Fibroblast of skin of left quadriceps (primary cell): Measurements from ENCODE around the gene KCNQ2.

ENCODE experiments used
- DNase-seq, 2 experiments: peaks; one replicate each; pipeline ENCODE4 v3.0.0-alpha.2; 2013; ENCODE audit warnings: low read depth in 2 of 2

Gene KCNQ2

DNA sequence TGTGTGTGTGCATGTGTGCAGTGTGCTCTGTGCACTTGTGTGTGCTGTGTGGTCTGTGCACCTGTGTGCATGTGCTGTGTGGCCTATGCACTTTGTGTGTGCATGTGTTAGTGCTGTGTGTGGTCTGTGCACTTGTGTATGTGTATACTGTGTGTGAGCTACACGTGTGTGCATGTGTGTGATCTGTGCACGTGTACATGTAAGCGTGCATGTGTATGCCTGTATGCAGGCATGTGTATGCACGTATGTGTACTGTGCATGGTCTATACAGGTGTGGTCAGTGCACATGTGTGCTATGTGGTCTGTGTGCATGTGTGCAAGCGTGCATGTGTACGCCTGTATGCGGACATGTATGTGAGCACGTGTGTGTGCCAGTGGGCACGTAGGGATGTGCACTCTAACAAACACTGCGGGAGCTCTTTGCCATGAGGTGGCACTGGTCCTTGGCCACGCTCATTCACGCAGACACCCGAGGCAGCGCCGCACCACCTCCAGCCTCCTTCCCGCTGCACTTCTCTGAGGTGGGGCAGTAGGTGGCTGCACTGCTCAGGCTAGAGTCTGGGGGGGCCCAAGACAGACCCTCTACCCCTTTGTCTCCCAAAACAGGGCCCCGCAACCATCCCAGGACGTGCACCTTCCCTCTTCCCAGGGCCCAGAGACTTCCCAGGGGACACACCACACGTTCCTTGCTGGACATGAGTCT is 68.9 kb downstream of the KCNQ2 start:
- DNase-seq = no peak

DNA sequence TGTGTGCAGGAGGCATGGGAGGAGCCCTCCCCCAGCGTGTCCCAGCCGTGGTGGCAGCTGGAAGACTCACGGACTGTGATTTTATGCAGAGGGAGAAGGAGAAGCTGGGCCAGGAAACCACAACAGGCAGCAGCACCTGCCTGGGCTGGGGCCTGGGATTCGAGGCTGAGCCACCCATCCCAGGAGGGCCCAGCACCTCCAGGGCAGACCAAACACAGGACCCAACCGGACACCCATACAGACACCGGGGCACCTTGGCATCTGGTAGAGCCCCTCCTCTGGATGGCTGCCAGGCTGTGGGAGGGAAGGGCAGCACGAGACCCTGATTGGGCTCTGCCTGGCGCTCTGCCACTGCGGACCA is 69.6 kb downstream of the KCNQ2 start:
- DNase-seq = no peak

DNA sequence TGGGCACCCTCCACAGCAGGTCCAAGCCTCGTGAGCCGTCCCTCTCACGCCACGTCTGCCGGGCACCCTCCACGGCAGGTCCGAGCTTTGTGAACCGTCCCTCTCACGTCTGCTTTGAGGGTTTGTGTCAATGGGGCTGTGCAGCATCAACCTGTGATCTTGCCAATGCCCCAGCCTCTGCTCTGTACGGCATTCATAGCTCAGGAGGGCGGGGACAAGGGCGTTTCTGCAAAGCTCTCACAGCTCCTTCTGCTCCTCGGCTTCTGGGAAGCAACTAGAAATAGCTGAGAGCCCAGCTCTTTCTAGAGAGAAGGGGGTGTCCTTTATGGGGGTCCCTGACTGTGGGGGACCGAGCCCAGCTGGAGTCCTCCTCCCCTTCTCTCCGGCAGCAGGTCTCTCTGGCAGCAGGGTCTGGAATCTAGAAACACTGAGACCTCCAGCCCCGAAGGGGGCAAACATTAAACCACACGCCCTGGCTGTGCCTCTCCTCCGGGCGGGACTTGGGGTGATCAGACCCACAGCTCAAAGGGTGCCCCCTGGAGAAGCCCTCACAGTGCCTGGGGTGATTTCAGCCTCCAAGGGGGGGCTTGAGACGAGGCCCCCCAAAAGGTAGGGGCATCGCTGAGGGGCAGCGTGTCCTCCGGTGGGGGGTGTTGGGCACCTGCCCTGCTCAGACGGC is 70.1 kb downstream of the KCNQ2 start:
- DNase-seq = no peak

DNA sequence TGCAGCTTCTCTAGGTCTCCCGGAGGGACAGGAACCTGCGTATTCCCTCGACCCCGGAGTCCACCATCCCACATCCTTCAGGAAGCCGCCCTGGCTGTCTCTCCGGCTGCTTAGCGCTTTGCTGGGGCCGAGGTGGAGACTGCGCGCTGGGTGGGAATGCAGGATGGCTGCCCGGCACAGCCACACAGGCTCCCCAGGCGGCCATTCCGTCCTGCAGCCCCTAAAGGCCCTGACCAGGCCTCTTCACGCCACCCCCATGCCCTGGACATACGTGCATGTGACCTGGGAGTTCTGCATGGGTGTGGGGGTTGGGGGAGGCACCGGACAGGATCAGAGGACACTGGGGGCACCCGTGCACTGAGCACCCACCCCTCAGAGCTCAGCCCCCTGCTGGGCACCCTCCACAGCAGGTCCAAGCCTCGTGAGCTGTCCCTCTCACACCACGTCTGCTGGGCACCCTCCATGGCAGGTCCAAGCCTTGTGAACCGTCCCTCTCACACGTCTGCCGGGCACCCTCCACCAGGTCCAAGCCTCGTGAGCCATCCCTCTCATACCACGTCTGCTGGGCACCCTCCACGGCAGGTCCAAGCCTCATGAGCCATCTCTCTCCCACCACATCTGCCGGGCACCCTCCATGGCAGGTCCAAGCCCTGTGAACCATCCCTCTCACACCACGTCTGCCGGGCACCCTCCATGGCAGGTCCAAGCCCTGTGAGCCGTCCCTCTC is 70.9 kb downstream of the KCNQ2 start:
- DNase-seq = no peak

DNA sequence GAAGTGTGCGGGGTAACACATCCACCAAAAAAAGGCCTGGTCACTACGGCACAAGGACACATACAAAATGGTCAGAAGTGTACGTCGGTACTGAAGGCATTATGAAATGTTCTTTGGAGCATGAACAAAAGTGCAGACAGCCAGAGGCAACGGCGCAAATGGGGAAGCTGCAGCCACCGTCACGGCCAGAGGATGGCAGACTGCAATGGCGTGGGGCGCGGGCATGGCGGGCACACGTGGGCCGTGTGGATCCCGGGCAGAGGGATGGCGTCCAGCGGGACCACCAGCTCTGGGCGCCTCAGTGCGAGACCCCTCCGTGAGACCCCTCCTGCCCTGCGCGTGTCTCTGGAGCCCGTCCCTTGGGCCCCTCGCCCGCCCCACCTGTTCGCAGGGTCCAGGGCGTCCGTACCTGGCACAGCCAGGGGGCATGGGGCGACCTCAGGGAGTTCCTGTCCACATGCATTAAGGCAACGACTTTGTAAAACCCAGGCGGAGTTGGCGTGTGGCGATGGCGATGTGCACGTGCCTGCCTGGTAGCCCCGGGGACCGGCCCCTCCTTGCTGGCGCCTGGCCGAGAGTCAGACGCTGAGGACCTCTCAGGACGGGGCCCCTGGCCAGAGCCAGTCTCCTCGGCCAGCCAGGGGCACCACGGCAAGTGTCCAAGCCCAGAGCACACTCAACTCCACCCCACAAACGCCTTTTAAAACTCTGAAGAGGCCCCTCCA is 71.8 kb downstream of the KCNQ2 start:
- no peak for DNase-seq

DNA sequence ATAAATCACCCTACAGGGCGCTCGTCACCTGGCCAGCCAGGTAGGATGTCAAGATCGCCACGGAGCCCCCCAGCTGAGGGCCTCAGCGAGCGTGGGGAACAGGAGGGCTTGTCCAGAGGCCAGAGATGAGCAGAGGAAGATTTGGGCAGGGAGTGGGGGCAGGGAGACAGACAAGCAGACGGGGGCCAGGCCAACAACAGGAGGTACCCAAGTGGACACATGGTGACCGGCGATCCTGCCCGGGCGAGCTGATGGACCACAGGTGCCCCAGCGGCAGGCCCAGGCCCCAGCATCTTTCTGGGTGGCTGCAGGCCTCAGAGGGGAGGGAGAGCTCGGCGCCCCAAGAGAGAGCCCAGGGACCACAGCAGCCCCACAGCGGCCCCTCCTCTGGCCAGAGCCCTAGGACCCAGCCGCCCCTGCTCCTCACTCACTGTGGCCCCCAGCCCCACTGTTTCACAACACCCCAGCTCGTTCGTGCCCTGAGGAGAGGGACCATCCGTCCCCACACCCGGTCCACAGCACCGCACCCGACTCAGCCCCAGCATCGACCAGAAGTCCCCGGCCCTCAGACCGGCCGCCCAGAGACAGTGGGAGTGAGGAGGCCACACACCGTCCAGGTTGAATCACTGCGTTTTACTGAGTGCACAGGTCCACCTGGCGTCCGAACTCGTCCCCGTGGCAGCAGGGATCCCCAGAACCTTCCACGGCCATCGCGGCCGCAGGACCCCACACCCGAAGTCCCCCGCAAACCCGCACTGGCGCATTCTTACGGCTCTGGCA is 72.7 kb downstream of the KCNQ2 start:
- no peak for DNase-seq

DNA sequence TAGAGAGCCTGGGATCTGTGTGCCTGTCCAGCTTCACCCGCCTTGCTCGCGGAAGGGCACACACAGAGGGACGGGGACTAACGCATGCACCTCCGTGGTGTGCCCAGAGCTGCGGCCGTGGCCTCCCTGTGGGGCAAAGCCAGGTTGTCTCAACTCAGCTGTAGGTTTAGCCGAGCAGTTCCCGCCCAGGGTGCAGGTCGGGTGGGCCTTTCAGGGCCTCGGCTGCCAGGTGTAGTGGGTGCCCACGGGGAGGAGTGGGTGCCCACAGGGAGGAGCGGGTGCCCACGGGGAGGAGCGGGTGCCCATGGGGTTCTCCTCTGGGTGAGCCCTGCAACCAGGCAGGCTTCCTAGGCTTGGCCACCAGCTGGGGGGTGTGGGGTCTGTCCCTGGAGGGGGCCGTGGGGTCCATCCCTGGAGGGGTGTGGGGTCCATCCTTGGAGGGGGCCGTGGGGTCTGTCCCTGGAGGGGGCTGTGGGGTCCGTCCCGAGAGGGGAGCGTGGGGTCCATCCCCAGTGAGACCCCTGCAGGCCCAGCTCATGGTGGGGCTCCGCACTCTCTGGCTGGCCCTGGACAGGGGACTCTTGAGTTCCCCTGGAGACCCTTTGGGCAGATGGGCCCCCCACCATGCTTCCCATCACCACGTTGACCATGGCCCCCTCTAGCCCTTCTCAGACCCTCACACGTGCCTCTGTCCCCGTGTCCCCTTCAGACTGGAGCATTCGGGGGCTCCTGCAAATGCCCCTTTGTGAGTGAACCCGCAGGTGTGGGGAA is 73.5 kb downstream of the KCNQ2 start:
- DNase-seq = no peak

DNA sequence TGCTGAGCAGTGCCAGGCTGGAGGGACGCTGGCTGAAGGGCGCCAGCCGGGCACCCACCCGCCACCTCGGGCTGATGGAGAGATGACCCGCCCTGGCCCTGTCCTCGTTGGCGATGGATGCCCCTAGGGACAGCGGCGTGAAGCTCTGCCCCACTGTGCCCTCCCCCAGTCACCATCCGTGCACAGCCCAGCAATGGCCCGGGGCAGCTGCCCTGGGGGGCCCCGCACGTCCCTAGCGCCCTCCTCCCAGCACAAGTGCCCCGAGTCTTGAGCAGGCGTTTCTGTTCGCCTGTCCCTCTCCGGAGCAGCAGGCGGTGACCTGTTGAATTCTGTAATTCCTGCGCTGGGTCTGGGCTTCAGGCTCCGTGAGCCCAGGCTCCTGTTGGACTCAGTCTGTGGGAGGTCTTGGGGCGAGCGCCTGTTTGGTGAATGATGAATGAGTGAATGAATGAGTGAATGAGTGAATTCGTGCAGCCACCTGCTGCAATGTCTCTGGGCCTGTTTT is 74.5 kb downstream of the KCNQ2 start:
- no peak for DNase-seq

DNA sequence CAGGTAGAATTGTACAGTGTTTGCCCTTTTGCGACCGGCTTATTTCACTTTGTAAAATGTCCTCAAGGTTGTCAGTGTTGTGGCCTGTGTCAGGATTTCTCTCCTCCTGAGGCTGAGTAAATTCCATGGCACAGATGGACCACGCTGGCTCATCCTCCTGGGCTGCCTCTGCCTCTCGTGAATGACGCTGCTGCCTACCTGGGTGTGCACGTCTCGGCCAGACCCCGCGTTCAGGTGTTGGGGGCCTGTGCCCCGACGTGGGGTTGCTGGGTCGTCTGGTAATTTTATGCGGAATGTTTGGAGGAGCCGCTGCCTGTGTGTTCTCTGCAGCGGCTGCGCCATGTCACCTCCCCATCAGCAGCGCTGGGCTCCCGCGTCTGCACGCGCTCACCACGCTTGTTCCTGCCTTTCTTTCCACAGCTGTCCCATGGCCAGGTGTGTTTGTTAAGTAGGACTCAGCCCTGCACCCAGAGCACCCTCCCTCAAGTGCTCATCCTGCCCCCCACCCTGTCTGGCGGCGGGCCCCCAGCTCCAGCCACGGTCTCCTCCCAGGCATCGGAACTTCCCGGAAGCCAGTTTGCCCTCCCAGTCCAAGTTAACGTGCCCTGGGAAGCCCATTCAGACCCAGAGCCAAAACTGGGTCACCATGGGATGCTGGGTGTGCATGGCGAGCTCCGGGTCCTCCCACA is 75.2 kb downstream of the KCNQ2 start:
- no peak for DNase-seq

DNA sequence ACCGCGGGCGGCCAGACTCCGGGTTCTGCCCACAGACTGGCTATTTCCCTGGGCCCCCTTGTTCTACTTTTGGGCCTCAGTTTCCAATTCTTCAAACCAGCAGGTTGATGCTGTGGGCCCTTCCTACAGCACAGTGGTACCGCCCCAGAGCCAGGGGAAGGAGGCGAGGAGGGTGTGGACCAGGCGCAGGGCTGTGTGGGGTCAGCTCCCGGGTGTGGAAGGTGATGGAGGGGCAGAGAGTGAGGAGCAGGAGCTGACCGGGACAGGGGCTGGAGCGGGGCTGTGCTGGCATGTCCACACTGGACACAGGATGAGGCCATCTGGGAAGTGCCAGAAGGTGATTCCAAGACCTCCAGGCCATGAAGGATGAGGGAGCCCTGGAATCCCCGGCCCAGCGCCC is 76.2 kb downstream of the KCNQ2 start:
- DNase-seq = no peak

DNA sequence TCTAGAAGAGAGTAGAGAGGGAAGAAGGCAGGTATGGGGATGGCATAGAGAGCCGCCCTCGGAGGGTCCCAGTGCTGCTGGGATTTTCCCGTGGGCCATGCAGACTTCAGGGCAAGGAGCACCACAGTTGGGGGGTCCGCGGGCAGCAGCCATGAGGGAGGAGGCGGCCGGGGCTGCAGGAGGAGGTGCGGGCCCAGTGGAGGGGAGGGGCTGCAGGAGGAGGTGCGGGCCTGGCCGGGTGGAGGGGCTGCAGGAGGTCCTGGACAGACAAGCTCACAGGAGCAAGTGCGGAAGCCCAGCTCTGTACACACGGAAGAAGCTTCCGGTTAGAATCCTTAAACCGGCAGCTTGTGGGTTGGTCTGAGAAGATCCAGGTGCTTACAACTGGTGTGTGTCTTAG is 76.7 kb downstream of the KCNQ2 start:
- DNase-seq = no peak

DNA sequence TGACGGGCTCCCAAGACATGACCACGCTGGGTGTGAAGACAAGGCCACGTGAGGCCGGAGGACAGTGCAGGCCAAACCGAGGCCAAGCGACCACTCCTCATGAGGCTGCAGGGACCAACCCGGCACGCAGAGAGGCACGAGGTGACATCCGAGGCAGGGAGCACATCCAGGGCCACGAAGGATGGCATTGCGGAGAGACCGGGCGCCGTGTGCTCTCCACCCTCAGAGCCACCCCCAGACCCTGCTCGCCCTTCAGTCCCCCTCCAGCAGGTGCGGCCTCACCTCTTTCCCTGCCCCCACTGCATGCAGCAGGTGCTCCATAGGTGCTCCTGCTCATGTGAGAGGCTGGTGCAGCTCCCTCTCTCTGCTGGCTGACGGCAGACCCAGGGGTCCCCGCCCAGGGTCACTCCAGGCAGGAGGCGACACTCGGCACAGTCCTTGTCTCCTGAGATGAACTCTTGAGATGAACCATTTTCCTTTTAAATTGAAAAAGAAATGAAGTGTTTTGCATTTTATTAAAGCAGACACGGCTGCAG is 77.5 kb downstream of the KCNQ2 start:
- no peak for DNase-seq

DNA sequence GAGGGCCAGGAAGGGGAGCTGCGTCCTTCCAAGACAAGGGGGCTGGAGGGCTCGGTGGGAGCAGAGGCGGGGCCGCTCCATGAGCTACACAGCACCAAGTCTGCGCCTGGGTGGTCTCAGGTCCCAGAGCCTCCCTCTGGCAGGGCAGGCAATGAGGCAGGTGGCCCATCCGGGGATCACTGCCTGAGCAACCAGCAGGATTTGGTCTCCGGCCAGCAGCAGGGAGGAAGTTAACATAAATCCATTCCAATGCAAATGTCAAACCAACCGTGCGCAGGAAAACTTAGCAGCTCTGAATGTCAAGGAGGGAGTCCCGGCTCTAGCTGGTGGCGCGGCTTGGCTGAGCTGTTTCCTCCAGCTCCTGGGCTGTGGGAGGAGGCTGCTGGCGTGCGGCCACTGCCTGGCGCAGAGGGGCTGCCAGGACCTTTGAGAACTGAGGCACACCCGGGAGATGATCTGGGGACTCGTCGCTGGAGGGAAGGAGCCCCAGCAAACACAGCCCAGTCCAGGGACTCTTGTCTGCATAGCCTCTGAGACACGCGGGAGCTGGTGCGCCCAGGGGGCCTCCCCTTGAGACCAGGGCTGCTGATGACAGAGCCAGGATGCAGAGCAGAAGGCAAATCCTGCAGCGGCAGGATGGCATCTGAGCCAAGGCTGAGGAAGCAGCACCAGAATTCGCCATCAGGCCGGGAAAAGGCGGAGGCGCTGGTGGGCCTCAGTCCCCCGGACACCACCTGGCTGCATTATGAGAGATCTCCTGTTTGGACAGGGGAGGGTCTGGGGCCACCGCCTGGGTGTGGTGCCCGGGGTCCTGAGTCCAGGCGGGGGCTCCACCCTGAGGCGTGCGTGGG is 78.2 kb downstream of the KCNQ2 start:
- DNase-seq = no peak

DNA sequence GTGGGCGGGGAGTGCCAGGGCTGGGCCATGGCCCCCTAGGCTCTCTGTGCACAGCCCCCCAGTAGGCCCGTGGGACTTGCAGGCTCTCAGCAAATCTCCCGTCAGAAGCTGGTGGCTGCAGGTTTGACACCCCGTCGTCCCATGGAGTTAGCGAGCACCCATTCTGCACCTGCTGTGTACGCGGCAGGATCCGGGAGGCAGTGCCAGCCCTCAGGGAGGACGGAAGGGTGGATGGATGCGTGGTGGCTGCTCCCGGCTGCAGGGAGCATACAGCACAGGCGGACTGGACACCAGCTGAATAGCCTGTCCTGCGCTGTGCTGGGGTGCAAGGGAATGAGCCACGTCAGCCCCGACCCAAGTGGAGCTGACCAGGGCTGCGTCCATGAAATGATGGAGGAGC is 78.9 kb downstream of the KCNQ2 start:
- DNase-seq = no peak

DNA sequence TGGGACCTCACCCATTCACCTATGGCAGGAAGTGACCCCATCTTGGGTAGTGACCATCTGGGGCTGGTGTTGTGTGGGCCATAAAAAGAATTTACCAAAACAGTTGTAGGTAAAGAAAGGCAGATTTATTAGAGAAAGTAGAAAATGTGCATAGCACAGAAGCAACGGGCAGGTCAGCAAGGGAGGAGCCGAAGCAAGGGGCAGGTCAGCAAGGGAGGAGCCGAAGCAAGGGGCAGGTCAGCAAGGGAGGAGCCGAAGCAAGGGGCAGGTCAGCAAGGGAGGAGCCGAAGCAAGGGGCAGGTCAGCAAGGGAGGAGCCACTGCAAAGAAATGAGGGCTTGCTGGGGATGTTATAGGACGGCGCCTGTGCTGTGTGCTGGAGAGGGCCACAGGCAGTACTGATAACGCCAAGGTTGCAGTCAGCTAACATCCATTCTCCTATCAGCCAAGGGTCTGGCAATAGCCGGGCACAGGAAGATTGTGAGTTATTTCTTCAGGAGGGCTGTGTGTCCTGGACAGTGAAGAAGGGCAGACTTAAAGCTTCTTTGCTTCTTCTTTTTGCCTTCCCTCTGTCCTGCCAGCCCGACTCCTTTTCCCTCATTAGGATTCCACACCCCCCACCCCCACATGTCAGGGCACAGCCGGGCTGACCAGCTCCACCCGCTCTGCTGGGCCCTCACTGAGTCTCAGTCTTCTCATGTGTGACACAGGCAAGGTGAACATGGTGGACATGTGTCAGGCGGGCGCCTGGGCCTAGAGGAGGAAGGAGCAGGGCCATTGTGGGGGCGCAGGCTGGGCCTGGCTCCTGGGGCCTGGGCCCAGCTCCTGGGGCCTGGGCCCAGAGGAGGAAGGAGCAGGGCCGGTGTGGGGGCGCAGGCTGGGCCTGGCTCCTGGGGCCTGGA is 79.7 kb downstream of the KCNQ2 start:
- no peak for DNase-seq

DNA sequence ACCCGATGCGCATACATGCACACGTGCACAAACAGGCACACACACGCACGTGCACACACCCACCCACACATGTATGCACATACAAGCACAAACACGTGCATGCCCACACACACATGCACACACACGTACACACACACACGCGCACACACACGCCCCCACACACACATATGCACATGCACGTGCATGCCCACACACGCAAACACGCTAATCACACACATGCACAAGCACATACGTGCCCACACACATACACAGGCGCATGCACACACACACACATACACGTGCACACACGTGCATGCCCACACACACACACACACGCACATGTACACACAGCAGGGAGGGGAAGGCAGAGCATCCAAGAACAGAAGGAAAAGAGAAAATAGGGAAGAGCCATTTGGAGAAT is 84.5 kb downstream of the KCNQ2 start:
- DNase-seq = no peak

DNA sequence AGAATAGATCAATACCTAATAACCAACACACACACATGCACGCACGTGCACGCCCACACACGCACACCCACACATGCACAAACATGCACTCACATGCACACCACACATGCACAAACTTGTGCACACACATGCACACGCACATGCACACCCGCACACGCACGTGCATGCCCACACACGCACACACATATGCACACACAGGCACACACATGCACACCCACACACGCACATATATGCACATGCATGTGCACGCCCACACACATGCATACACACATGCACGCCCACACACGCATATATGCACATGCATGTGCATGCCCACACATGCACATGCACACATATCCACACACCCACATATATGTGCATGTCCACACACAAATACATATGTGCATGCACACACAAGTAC is 85.1 kb downstream of the KCNQ2 start:
- DNase-seq = no peak

DNA sequence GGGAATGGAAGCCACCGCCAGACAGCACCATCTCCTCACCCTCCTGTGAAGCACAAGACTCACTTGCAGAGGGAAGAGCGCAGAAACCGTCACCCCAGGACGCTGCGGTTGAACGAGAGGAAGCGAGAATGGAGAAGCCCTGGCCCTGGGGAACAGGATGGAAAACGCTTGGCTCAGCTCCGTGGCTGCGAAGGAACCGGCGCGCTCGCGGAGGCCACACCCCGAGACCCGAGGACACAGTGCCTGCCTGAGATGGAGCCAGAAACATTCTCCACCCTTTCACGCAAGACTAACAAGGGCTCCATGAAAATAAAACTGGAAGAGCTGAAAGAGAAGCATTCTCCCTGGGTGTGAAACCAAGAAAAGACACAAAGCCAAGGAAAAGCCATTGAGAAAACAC is 86.0 kb downstream of the KCNQ2 start:
- DNase-seq = no peak
